Activated naive CD4-positive, alpha-beta T cell treated with Interleukin-2 at 50 U/mL for 16 hours (primary cell): ENCODE data around the gene SMIM11.
"Not testable (repeated sequence)": the region's sequence is repeated elsewhere in the genome, so short reads cannot be mapped to it uniquely, and the experiment has no call there.

Source experiments
- DNase-seq: peaks from one replicate; pipeline ENCODE4 v3.0.0-alpha.2; 2020

The SMIM11 gene

DNA sequence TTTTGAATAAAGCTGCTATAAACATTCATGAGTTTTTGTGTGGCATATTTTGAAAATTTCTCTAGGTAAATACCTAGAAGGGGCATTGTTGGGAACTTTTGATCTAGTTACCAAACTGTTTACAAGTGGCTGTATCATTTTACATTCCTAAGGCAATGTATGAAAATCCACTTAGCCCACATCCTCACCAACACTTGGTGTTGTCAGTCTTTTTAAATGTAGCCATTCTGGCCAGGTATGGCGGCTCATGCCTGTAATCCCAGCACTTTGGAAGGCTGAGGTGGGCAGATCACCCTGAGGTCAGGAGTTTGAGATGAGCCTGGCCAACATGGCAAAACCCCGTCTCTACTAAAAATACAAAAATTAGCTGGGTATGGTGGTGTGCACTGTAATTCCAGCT, 17.4 kb upstream of the SMIM11 start:
- no peak for DNase-seq

DNA sequence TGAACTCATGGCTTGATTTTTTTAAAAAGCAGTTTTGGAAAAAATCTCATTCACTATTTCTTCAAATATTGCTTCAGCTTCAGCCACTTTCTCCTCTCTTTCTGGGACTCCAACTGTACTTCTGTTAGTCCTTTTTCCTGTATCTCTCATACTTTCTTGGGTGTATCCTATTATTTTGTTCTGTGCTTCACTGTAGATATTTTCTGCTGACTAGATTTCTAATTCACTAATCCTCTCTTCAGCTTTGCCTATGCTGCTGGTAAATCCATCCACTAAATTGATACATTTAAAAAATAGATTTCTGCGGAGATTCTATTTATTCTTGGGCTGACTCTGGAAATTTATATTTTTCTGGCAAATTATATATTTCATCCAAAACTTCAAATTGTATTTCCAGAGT, 16.4 kb upstream of the SMIM11 start:
- DNase-seq, result no peak

DNA sequence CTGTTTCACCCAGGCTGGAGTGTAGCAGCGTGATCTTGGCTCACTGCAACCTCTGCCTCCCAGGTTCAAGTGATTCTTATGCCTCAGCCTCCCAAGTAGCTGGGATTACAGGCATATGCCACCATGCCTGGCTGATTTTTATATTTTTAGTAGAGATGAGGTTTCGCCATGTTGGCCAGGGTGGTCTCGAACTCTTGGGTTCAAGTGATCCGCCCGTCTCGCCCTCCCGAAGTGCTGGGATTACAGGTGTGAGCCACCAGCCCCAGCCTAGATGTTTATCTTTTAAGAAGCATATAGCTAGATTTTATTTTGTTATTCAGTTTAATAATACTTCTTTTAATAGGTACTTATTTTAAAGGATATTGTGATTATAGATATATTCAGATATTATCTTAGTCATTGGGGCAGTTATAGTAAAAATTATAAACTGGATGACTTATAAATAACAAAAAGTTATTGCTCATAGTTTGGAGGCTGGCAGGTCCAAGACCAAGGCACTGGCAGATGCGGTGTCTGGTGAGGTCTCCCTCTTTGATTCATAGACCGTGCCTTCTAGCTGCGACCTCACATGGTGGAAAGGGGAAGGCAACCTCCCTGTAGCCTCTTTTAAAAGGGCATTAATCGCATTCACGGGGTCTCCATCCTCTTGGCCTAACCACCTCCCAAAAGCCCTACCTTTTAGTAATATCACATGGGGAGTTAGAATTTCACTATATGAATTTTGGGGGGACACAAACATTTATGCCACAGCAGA, 14.6 kb upstream of the SMIM11 start:
- DNase-seq, result no peak

DNA sequence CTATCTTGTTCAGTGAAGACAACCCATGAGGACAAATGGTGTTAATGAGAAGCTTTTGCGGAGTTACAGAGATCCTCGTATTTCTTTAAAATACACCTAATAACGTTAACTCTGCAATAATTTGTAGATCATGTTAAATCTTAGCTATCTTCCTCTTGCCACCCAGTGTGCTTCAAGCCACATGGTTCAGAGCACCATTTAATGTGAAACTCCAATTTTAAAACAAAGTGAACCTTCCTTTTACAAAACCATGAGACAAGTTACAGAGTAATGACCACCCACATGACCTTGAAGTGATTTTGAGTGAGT, 13.2 kb upstream of the SMIM11 start:
- DNase-seq, result no peak

DNA sequence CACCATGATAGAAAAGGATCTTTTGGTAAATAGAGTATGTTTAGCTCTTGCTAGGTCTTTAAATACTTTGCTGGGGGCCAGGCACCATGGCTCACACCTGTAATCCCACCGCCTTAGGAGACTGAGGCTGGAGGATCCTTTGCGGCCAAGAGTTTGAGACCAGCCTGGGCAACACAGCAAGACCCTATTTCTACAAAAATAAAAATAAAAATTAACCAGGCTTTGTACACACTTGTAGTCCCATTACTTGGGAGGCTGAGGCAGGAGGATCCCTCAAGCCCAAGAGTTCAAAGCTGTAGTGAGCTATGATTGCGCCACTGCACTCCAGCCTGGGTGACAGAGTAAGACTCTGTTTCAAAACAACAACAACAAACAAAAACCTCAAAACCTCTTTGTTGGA, 12.6 kb upstream of the SMIM11 start:
- DNase-seq, result no peak

DNA sequence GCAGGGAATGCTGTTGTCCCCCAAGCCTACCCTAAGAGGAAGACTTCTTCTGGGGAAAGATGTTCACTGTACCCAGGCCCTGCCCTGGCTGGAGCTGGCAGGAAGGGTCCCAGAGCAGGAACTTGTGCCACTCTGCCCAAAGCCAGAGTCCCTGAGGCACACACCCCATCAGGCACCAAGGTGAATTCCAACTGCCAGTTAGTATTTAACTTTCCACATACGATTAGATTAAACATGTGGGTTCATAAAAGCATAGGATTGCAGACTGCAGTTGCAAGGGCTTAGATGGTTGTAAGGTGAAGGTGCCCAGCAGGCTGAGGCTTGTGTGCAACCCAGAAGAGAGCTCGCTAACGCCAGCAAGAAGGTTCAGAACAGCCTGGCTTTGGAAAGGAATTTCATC, 11.6 kb upstream of the SMIM11 start, which contains the start of gene KCNE2:
Gene KCNE2 (plus strand): TSS at position 274 of the 400 bp plus-strand sequence. CDS start 6,473 bp downstream, outside the sequence.
- no peak for DNase-seq

DNA sequence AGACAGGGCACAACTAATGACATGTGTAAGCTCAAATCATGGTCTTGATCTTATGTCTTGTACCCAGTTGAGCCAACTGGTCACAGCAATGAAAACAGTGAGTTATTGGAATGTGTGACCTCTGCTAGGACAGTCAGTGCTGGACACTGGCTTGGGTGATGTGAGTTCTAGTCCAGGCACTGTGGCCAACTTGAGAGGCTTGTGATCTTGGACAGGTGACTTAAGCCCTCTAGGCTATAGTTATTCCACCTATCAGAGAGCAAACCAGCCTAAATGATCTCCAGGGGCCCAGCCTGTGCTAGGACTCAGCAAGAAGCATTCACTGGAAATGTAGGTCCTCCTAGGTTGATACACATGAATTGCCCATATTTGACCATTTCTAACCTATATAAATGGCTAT, 10.4 kb upstream of the SMIM11 start:
- no peak for DNase-seq

DNA sequence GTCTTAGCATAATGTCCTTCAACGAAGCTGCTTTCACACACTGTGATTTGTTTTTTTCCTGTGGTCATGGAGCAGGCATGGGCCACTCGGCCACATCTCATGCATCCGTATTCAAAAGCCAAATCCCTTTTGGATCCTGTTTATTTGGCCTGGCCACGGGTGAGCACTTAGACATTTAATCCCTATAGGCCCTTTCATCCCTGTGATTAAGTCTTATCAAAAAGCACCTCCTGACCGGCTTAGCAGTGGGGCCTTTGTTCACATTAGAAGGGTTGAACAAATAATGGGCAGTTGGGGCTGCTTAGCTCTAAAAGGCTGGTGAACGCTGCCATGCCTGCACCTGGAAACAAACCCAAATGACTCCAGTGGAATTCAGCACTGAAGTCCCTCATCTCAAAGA, 9.5 kb upstream of the SMIM11 start:
- no peak for DNase-seq

DNA sequence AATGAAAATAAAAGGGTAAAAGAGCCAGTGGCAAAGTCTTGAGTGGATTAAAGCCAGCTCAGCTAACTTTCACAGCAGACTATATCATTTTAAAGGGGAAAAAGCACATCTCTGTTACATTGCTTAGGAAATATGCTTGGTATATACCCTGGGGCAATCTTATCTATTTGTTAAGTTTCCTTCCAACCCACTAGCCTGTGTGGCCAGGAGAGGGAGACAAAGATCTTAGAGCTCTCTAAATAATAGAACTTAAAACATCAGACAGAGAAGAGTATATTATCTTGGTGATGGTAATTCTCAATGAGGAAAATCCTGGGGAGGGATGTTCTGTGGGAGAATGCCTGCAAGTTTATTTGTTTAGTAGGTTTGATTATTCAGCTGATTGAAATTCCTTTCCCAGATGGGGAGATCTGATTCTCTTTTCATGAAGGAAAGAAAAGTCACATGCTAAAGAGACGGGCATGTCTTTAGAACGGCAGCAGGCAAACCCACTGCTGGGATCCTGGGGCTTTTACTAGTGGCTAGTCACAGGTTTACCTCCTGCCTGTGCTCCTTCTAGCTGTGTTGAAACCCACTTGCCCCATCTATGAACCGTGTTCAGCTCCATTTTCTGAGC, 7.9 kb upstream of the SMIM11 start:
- peak; percentile 30 for DNase-seq

DNA sequence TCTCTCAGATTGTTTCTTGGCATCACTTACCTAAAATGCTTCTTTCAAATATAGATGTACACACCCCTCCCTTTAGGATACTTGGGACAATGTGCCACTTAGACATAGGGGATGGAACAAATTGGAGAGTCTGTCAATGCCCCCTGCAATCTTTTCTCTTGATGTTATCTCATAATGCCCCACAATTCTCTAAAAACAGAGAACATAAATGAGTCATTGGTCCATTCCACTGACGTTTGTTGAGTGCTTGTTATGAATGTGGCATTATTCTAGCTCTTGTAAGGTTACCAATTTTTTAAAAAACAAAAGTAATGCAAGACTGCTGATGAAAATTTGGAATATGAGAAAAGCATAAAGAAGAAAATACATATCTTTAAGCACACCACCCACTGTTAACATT, 5.6 kb upstream of the SMIM11 start:
- DNase-seq, result no peak

DNA sequence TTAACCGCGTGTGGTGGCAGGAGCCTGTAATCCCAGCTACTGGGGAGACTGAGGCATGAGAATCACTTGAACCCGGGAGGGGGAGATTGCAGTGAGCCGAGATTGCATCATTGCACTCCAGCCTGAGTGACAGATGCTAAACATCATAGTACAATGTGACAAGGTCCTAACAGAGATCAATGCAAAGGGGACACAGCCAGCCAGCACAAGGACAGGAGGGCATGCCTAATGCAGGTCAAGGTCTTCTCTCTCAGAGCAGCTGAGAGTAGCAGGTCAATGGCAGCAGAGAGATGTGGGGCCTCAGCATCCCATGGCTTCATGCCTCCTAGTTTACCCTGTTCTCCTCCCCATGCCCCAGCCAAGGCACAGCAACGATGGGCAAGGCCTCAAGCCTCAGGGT, 3.0 kb upstream of the SMIM11 start:
- DNase-seq, result no peak

DNA sequence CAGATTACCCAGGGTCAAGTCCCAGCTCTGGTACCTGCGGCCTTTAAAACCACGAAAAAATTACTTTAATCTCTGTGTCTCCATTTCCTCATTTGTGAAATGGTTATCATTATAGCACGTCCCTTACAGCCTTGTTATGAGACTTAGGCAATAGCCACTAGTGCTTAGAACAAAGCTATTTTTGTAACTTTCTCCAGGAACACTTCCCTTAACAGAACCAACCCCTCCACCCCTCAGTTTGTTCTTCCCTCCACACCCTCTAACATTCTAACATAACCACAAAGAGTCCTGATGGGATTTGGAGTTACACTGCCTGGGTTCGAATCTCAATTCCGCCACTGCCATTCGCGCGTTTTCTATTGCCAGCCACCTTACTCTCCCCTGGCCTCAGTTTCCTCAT, 845 bp upstream of the SMIM11 start:
- not testable (repeated sequence) for DNase-seq

DNA sequence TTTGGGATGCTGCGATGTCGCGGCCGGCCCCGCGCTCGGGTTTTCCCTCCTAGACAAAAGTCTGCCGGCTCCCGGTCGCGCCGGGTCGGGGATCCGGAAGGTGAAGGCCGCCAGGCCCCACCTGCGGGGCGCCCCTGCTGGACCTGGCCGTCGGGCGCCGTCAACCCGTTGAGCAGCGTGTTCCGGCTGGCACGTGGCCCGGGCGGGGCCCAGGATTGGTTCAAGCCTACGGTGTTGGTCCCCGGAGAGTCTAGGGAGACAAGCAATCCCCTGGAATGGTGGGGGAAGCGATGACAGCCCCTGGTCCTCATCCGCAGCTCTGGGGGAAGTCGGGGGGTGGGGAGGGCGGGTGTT, 289 bp downstream of the SMIM11 start:
- DNase-seq, result not testable (repeated sequence)

DNA sequence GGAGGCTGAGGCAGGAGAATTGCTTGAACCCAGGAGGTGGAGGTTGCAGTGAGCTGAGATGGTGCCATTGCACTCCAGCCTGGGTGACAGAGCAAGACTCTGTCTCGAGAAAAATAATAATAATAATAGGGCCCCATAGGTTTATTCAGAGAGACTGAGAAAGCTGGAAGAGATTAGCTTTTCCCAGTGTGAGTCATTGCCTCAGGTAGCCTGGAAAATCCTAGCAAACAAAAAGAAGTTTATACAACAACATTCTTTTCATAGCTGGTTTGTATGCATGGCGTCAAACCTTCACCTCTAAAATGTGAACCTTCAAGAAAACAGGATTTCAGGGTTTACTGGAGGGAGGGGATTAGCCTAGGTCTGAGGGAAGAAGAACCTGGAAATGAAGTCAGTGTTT, 7.8 kb downstream of the SMIM11 start:
- DNase-seq, result not testable (repeated sequence)

DNA sequence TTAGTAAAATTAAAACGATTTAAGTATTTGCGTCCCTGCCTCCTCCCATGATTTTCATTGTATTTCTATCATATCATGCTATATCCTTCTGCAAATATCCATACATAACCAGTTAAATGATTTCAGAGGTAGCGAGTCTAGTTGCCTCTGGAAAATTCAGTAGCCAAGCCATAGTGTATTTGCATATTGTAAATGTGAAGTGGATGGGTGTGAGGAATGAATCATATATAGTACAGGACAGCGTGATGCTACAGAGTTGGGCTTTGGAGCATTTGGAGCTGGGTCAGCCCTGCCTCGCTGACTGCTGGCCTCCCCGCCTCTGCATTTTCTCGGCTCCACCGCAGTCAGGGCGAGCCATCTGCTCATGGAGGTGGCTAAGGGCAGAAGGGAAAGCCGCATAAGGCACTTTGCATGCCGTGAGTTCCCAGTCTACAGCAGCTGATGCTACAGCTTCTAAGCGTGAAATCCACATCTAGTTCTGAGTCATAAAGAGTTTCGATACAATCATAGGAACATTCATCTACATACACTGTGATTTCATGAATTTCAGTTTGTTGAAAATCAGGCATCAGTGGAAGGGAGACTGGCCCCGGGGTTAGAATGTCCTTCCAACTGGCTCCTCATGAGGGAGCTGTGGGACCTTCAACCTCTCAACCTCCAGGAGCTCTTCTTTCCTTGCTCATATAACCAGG, 8.6 kb downstream of the SMIM11 start:
- not testable (repeated sequence) for DNase-seq

DNA sequence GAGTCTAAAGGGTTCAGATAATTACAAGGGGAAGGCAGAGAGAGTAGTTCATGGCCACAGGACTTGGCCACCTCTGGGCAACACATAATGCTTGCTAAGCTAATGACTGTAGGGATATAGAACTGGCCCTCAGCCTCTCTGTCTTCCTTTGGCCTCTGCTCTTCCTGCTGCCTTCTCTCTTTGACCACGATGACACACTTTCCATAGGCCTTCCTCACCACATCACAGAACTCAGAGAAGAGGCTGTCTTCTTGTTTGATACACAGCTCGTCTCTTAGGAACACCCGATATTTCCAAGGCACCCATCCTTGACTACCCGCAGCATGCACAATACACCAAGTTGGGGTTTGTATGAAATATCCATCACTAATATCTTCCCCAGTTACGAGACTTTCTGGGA, 25.2 kb downstream of the SMIM11 start:
- DNase-seq, result not testable (repeated sequence)

DNA sequence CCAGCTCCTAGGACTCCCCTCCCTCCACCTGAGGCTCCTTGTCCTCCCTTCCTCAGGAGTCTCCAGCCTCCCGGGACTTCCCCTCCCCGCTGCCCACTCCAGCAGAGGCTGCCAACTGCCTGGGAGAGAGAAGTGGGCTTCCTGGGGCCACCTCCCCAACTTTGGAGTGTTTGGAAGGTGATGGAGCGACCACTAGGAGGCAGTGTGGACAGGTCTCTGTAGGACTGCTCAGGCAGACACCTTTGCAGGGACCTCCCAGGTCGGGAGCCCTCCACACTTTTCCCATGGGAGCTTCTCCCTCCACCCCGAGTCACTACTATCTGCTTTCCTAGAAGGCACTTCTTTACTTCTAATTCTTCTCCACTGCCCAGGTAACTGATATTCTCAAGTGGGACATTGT, 29.4 kb downstream of the SMIM11 start:
- DNase-seq, result not testable (repeated sequence)

DNA sequence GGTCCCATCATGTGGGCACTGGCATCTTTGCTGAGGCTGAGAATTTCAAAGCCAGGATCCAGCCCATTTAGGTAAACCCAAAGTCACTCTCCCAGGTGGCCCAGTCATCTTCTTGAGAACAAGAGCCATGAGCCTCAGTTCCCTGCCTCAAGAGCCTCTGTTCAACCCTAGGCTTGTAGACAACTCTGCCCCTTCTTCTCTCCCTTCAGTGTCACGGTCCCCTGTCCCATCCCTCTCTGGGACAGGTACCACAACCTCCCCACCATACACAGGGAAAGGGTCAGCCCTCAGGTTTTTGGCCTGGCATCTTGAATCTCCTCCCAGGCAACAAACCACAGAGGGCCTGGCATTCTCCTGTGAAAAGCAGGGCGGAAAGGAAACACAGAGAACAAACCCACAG, 30.4 kb downstream of the SMIM11 start:
- not testable (repeated sequence) for DNase-seq

DNA sequence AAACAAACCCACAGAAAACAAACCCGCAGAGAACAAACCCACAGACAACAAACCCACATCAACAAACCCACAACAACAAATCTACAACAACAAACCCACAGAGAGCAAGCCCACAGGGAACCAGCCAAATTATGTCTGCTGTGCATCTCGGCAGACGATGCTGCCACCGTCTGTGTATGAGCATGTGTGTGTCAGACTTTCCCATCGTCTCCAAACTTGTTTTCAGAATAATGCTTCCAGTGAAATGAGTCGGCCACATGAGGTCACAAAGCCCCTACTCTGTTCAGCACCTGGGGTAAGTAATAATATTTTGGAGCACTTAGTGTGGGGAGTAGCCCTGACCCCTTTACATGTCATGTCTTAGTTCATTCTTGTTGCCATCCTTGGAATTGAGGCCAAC, 30.8 kb downstream of the SMIM11 start:
- not testable (repeated sequence) for DNase-seq

DNA sequence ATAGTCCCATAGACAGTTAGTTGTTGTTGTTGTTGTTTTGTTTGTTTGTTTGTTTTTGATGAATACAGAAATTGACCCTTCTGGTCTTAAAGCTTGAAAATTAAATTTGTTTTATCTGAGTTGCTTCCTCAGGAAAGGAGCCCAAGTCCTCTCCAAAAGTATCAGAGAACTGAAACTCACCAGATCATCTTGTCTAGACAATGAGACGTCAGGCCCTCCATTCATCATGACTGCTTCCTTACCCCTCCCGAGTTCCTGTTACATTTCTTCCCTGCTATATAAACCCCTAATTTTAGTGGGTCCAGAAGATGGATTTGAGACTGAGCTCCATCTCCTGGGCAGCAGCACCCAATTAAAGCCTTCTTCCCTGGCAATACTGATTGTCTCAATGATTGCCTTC, 31.4 kb downstream of the SMIM11 start:
- DNase-seq, result not testable (repeated sequence)

DNA sequence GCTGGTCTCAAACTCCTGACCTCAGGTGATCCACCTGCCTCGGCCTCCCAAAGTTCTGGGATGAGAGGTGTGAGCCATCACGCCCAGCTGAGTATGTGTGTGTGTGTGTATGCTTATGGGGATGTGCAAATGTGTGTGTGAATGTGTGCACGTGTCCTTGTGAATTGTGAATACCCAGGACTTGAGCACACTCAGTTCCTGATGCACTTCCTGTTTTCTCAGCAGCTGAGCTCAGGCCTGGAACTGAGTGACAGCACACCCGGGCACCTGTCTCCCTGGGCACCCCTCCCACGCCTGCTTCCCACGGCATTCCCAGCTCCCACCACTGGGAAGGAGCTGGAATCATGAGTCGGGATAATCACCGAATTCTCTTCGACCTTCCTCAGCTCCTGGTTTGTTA, 32.0 kb downstream of the SMIM11 start:
- DNase-seq, result not testable (repeated sequence)

DNA sequence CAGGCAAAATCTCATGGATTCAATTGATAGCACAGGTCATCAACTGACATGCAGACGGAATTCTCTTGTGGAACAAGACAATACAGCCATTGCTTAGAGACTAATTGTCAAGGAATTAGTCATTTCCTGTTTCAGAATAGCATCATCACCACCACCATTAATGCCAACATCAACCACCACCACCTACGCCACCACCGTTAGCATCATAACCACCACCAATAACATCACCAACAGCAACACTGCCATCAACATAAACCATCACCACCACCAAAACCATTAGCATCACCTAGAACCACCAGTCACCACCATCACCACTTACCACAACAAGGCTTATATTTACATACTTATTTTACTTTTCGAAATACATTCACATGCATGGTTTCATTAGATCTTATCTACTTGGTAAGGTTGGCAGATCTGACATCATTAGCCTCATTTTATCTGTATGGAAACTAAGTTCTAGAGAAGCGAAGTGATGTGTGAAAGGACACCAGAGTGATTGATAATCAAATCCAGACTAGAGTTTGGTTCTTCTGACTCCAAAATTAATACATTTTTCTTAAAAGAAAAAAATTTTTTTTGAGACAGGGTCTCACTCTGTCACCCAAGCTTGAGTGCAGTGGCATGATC, 42.3 kb downstream of the SMIM11 start:
- not testable (repeated sequence) for DNase-seq

DNA sequence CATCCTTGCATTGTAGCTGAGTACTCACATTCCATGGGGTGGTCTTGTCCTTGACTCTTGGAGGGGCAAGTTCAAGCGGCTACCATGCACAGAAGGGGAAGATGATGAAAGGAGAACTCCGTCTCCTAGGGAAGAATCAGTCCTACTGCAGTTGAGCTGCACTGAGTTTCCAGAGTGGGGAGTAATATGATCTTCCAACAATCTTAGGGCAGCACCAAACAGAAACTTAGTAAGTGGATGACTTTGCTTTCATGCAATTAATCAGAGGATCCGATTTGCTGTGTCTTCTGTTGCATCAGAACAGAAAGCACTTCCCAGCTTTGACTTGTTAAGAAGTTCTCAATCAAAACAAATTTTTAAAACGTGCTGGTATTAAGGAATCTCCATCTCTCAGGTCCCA, 48.5 kb downstream of the SMIM11 start, which contains the start of gene SMIM34:
Gene SMIM34 (minus strand): TSS at position 147 of the 400 bp plus-strand sequence. CDS start 112 bp downstream, at position 35.
- not testable (repeated sequence) for DNase-seq

DNA sequence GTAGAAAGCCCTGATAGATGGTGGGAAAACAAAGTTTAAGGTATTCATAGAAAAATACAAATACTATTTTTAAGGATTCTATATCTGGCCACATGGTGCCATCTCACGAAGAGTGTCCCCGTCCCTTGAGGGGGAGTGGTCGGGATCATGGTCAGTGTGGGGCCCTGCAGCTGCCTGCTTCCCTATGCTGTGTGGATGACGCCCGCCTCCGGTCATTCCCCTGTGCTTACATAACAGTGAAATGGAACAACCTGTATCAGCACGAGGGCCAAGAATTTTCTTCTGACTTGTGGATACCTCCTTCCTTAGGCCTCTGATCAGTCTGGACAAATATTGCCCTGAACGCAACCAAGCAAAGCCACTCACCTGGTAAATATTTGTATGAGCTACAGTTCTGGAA, 52.0 kb downstream of the SMIM11 start:
- DNase-seq, result not testable (repeated sequence)
